GM18526 (cell line): ENCODE measurements around the gene PRKCH.

Source experiments
- POLR2A ChIP-seq: IDR thresholded peaks from 3 replicates; pipeline ENCODE4 v1.6.1; 2011; ENCODE audit not compliant: insufficient read length; ENCODE audit errors: extremely low read depth

Gene PRKCH

GRCh38 chr14:61545726-61546455 is 224.5 kb downstream of the PRKCH start:
- no peak for TF ChIP-seq POLR2A

- no peak for TF ChIP-seq POLR2A
Observed at GRCh38 chr14:61547186-61548069, 226.0 kb downstream of the PRKCH start.

- no peak for TF ChIP-seq POLR2A
Observed at GRCh38 chr14:61549425-61549824, 228.0 kb downstream of the PRKCH start.

- TF ChIP-seq POLR2A, result no peak
Observed at GRCh38 chr14:61551384-61551783, 230.0 kb downstream of the PRKCH start.

- TF ChIP-seq POLR2A, result no peak
Observed at GRCh38 chr14:61552241-61552640, 230.9 kb downstream of the PRKCH start.

GRCh38 chr14:61553730-61554641 is 232.6 kb downstream of the PRKCH start:
- no peak for TF ChIP-seq POLR2A

- TF ChIP-seq POLR2A, result no peak
Observed at GRCh38 chr14:61555056-61555838, 233.9 kb downstream of the PRKCH start.

- TF ChIP-seq POLR2A, result no peak
Observed at GRCh38 chr14:61556455-61556854, 235.1 kb downstream of the PRKCH start.

GRCh38 chr14:61557262-61557661 is 235.9 kb downstream of the PRKCH start:
- TF ChIP-seq POLR2A, result no peak

- no peak for TF ChIP-seq POLR2A
Observed at GRCh38 chr14:61557854-61558253, 236.5 kb downstream of the PRKCH start.

- TF ChIP-seq POLR2A, result no peak
Observed at GRCh38 chr14:61558271-61558670, 236.9 kb downstream of the PRKCH start.

- no peak for TF ChIP-seq POLR2A
Observed at GRCh38 chr14:61559641-61560201, 238.3 kb downstream of the PRKCH start.

GRCh38 chr14:61560323-61560722 is 238.9 kb downstream of the PRKCH start:
- no peak for TF ChIP-seq POLR2A

GRCh38 chr14:61561104-61561503 is 239.7 kb downstream of the PRKCH start:
- no peak for TF ChIP-seq POLR2A
